Common myeloid progenitor, CD34-positive (primary cell): ENCODE data around the gene SUCO.

Experiments
- CTCF ChIA-PET: fragments of 350-600 bp; sonication (Branson Sonifier 250); formaldehyde crosslinking; loops from one replicate; lab custom pipeline; 2021; ENCODE audit warnings: antibody characterized with exemption; lab: Charles Lee
- POLR2A ChIA-PET: fragments of 350-600 bp; sonication (Branson Sonifier 250); formaldehyde crosslinking; loops from one replicate; lab custom pipeline; 2021; ENCODE audit warnings: antibody characterized with exemption; lab: Charles Lee
- DNase-seq, 3 donors: peaks; one replicate each; pipeline versions ENCODE4 v3.0.0 to v3.0.0-alpha.2; 2013
- H3K27ac ChIP-seq, 2 experiments: 1 replicate in 1 of 2; 2 replicates in 1 of 2; pipeline ENCODE4 v1.7.0; 2013; ENCODE audit warnings: inconsistent platforms in 2 of 2, low read length in 2 of 2, mild to moderate bottlenecking in 2 of 2, low read depth in 1 of 2, moderate library complexity in 1 of 2; ENCODE audit not compliant: severe bottlenecking in 2 of 2, insufficient read depth in 1 of 2, poor library complexity in 1 of 2
- H3K27me3 ChIP-seq, 5 experiments: replicated peaks in 2 of 5; 1 replicate in 3 of 5; 2 replicates in 2 of 5; pipeline versions ENCODE4 v1.6.1 to v1.7.0; 2013; ENCODE audit warnings: low read length in 4 of 5, mild to moderate bottlenecking in 2 of 5, moderate library complexity in 2 of 5, inconsistent platforms in 1 of 5; ENCODE audit not compliant: insufficient read depth in 5 of 5, control insufficient read depth in 4 of 5
- H3K36me3 ChIP-seq, 4 experiments: 1 replicate in 2 of 4; 2 replicates in 2 of 4; pipeline versions ENCODE4 v1.6.1 to v1.7.0; 2013; ENCODE audit warnings: low read length in 3 of 4, control low read depth in 1 of 4, mild to moderate bottlenecking in 1 of 4; ENCODE audit not compliant: control insufficient read depth in 4 of 4, insufficient read depth in 4 of 4
- H3K4me1 ChIP-seq, 4 experiments: 1 replicate in 3 of 4; 2 replicates in 1 of 4; pipeline versions ENCODE4 v1.6.1 to v1.7.1; 2013; ENCODE audit warnings: low read length in 3 of 4, mild to moderate bottlenecking in 3 of 4, control low read depth in 1 of 4, inconsistent platforms in 1 of 4, moderate library complexity in 1 of 4; ENCODE audit not compliant: control insufficient read depth in 4 of 4, insufficient read depth in 4 of 4; ENCODE audit errors: control extremely low read depth in 1 of 4
- H3K4me3 ChIP-seq, 7 experiments: 1 replicate in 4 of 7; 2 replicates in 3 of 7; pipeline versions ENCODE4 v1.5.1 to v1.7.0; 2013; ENCODE audit warnings: mild to moderate bottlenecking in 7 of 7, low read length in 6 of 7, moderate library complexity in 6 of 7, inconsistent platforms in 2 of 7, low read depth in 2 of 7, control low read depth in 1 of 7; ENCODE audit not compliant: insufficient read depth in 4 of 7, control insufficient read depth in 1 of 7; ENCODE audit errors: extremely low read depth in 1 of 7
- H3K9me3 ChIP-seq, 5 experiments: 1 replicate in 4 of 5; 2 replicates in 1 of 5; pipeline versions ENCODE4 v1.6.1 to v1.7.1; 2013; ENCODE audit warnings: low read length in 4 of 5, mild to moderate bottlenecking in 2 of 5, inconsistent platforms in 1 of 5, low read depth in 1 of 5, moderate library complexity in 1 of 5; ENCODE audit not compliant: control insufficient read depth in 4 of 5, insufficient read depth in 2 of 5; ENCODE audit errors: control extremely low read depth in 1 of 5
- WGBS: methylation state at CpG from one replicate; pipeline ENCODE4 v1.1.5; 2013; ENCODE audit not compliant: insufficient coverage; 5-methylcytosine and 5-hydroxymethylcytosine counted together

SUCO gene

DNA sequence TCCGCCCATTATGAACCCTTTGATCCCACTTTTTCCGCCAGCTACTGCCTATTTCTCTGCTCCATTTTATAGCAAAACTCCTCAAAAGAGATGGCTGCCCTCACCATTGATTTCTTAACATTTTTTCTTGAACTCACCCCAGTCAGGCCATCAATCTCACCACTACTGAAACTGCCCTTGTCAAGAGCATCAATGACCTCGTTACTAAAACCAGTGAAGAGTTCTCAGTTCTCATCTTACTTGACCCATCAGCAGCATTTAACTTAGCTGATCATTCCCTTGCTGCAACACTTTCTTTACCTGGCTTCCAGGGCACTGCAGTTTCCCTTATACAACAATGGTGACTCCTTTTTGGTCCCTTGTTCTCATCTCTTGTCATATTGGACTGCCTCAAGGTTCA lies 90.8 kb downstream of the SUCO start:
- ChIA-PET POLR2A (no interaction called here), CTCF (no interaction called here)
- peaks cover 0 to 6% (median 0%) of the 10 kb centered on the region in 4 experiments for H3K4me1 ChIP-seq
- DNase-seq = no peak
- no peak overlapping the region for H3K27ac ChIP-seq
- H3K9me3 ChIP-seq = peaks cover 0 to 13% (median 8%) of the 10 kb centered on the region in 5 experiments
- no peaks in the 10 kb centered on the region for H3K27me3 ChIP-seq
- no peaks in the 10 kb centered on the region for H3K36me3 ChIP-seq
- WGBS = 91% methylated on average over 3 of the region's 3 CpGs
- no peak overlapping the region for H3K4me3 ChIP-seq

DNA sequence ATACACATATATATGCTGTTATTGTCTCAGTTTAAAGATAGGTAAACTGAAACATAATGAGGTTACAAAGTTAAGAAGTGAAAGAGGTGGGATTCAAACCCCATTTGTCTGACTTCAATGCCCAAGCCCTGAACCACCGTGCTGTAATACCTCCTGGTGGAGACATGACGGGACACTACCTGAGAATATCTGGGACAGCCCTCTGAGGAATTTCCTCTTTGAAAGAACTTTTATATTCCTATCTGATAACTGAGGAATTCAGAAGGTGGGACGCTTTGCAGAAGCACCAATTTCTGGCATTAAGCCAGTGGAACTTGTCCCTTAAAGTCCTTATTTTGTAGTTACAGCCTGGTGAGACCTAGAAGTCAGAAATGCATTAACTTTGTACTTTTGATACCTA lies 93.9 kb downstream of the SUCO start:
- POLR2A ChIA-PET = no interaction called here
- CTCF ChIA-PET = no interaction called here
- Histone ChIP-seq H3K9me3 (no peaks in the 10 kb centered on the region), H3K4me3 (no peak overlapping the region), H3K27me3 (no peaks in the 10 kb centered on the region), H3K36me3 (no peaks in the 10 kb centered on the region), H3K27ac (no peak overlapping the region), H3K4me1 (peaks cover 0 to 25% (median 0%) of the 10 kb centered on the region in 4 experiments)
- no peak for DNase-seq
- 70% methylated on average over 2 of the region's 3 CpGs for WGBS

DNA sequence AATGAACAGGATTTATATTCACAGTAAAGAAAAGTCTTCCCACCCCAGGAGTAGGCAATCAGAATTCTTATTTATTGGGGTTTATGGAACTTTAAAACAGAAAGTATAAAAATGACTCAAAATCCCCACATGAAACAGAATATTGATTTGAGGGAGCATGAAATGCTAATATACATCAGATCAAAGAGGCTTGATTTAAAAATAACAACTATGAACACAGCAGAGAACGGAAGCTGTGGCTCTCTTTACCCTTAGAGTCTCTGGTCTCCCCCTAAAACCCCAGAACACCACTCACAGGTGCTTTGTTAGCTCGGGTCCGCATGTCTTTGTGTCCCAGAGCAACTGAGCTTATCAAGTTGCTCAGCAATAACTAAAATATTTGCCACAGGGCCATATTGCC lies 94.8 kb downstream of the SUCO start:
- H3K9me3 ChIP-seq = peaks cover 0 to 3% (median 0%) of the 10 kb centered on the region in 5 experiments
- no peak overlapping the region for H3K27ac ChIP-seq
- H3K4me3 ChIP-seq = no peak overlapping the region
- POLR2A ChIA-PET = no interaction called here
- CTCF ChIA-PET = no interaction called here
- DNase-seq = no peak
- H3K4me1 ChIP-seq = peaks cover 0 to 21% (median 0%) of the 10 kb centered on the region in 4 experiments
- WGBS = 95% methylated on average over 3 of the region's 3 CpGs
- H3K27me3 ChIP-seq = no peaks in the 10 kb centered on the region
- no peaks in the 10 kb centered on the region for H3K36me3 ChIP-seq

GRCh38 chr1:172628401-172628800 lies 95.5 kb downstream of the SUCO start:
- Histone ChIP-seq H3K4me3 (no peak overlapping the region), H3K27ac (no peak overlapping the region), H3K36me3 (no peaks in the 10 kb centered on the region), H3K27me3 (no peaks in the 10 kb centered on the region), H3K9me3 (peaks cover 0 to 3% (median 0%) of the 10 kb centered on the region in 5 experiments), H3K4me1 (peaks cover 0 to 19% (median 0%) of the 10 kb centered on the region in 4 experiments)
- ChIA-PET POLR2A (no interaction called here), CTCF (interaction anchor here (1.6 kb wide), 1 partner anchor 14 kb away, joined by 5 read pairs; no protein-coding TSS in a partner anchor)
- no peak for DNase-seq
- 100% methylated on average over 1 of the region's 4 CpGs for WGBS

DNA sequence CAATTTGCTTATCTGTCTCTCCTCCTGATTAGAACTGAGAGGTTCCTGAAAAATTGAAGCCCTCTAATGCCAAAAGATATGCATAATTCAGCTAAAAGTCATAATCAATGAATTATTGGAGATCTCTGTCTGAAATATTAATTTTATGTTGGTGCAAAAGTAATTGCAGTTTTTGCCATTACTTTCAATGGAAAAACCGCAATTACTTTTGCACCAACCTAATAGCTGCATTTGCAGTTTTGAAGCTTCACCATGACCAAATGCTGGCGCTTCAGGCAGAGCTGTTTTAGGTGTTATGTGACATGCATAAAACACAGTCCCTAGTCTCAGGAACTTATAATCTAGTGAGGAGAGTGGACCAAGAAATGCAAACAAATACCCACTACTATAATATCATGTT lies 96.2 kb downstream of the SUCO start:
- POLR2A ChIA-PET = no interaction called here
- CTCF ChIA-PET = interaction anchor here (1.6 kb wide), 1 partner anchor 14 kb away, joined by 5 read pairs; no protein-coding TSS in a partner anchor
- peaks cover 0 to 3% (median 0%) of the 10 kb centered on the region in 5 experiments for H3K9me3 ChIP-seq

DNA sequence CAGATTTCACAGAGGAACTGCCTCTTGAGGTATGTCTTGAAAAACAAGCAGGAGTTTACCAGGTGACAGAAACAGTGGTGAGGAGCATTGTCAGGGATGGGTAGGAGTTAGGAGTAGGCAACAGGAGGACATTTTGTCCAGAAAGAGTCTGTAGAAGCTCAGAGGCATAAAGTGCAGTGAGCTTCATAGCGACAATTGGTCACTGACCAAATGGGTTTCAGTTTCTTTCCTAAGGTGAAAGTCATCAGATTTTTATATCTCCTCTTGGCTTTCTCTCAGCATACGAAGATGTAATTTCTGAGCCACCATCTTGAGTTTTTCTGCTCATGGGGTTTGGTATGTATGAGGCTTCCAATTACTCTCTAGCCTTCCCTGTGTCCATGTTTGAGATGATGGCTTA lies 96.7 kb downstream of the SUCO start:
- Histone ChIP-seq H3K27ac (no peak overlapping the region), H3K9me3 (peaks cover 0 to 3% (median 0%) of the 10 kb centered on the region in 5 experiments), H3K4me1 (peaks cover 0 to 19% (median 0%) of the 10 kb centered on the region in 4 experiments), H3K27me3 (no peaks in the 10 kb centered on the region), H3K36me3 (no peaks in the 10 kb centered on the region), H3K4me3 (no peak overlapping the region)
- 100% methylated on average over 1 of the region's 2 CpGs for WGBS
- no peak for DNase-seq
- POLR2A ChIA-PET = no interaction called here
- CTCF ChIA-PET = interaction anchor here (1.6 kb wide), 1 partner anchor 15 kb away, joined by 5 read pairs; no protein-coding TSS in a partner anchor

More for the DNA sequence above, 96.2 kb downstream of the SUCO start:
- H3K36me3 ChIP-seq = no peaks in the 10 kb centered on the region
- 100% methylated on average over 1 of the region's 2 CpGs for WGBS
- no peak for DNase-seq
- H3K27ac ChIP-seq = no peak overlapping the region
- no peaks in the 10 kb centered on the region for H3K27me3 ChIP-seq
- peaks cover 0 to 19% (median 0%) of the 10 kb centered on the region in 4 experiments for H3K4me1 ChIP-seq
- H3K4me3 ChIP-seq = no peak overlapping the region

DNA sequence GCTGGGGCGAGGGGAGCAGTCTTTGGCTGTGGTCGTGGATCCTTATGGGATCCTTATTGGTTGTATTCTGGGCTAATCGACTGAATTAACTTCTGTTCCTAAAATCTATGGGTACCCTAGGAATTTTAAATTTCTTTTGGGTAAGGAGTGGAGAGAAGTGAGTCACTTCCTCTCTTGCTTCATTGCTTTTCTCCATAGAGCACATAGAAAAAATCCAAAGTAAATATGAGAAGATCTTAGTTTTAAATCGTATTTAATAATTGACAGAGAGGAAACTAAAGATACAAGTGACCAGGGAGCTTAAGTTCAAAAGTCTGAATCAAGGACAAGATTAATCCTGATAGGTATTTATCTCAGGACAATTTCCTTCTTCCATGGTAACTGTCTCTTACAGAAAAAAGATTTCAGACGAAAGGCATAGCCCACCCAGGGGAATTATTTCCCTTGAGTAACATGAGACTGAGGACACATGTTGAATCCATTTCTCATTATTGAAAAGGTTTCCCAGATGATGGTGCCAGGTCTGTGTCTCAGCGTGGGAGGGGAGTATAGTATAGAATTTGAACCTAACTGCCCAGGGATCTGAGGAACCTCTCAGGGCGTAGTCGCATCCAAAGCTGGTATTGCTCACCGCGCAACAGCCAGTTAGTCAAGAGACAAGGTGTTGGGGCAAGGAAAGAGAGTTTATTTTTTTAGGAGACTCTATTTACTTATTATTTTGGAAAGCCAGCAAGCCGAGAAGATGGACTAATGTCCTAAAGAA lies 97.3 kb downstream of the SUCO start:
- no peak overlapping the region for H3K27ac ChIP-seq
- no peak for DNase-seq
- no peaks in the 10 kb centered on the region for H3K36me3 ChIP-seq
- H3K4me3 ChIP-seq = no peak overlapping the region
- POLR2A ChIA-PET = no interaction called here
- peaks cover 0 to 19% (median 0%) of the 10 kb centered on the region in 4 experiments for H3K4me1 ChIP-seq
- CTCF ChIA-PET = interaction anchor here (1.4 to 1.6 kb wide), 2 partner anchors 16 to 41 kb away, joined by 3 to 5 read pairs; no protein-coding TSS in a partner anchor
- 100% methylated on average over 5 of the region's 11 CpGs for WGBS
- no peaks in the 10 kb centered on the region for H3K27me3 ChIP-seq
- H3K9me3 ChIP-seq = peaks cover 0 to 3% (median 0%) of the 10 kb centered on the region in 5 experiments
